ENCODE data around the gene TTC28. TPM values are rescaled to one million over a fixed set of nuclear protein-coding genes. Genes with fewer than 3 reads are reported as not detected.

Gene TTC28
- total RNA-seq, 1 donor from 2014 or later, result 46.2 TPM

- H3F3A ChIP-seq (ENCODE audit: low read depth), result peaks cover 31% of the 10 kb centered on the region
- H4K20me1 ChIP-seq (ENCODE audit: low read depth), result peaks cover 20% of the 10 kb centered on the region
- H3K9me3 ChIP-seq (ENCODE audit: low read depth), result no peaks in the 10 kb centered on the region
- no peaks in the 10 kb centered on the region for H3K36me3 ChIP-seq
- Mint-ChIP-seq H3K9me3 (no peaks in the 10 kb centered on the region), H3K36me3 (peaks cover 4% of the 10 kb centered on the region), H3K27me3 (ENCODE audit: insufficient read depth, low read depth) (peaks cover 26% of the 10 kb centered on the region), H3K4me3 (peak overlapping the region; percentile 30), H3K27ac (peak overlapping the region; percentile 95), H3K4me1 (peaks cover 78% of the 10 kb centered on the region)
- no peak overlapping the region for H3K9ac ChIP-seq
- TF ChIP-seq EZH2phosphoT487 (IDR thresholded peaks at IDR 0.05) (no peak), CTCF (IDR thresholded peaks at IDR 0.05) (no peak), EZH2 (IDR thresholded peaks at IDR 0.05) (no peak)
- peak overlapping the region; percentile 14 for H3K4me2 ChIP-seq
- no peak overlapping the region for H3K27ac ChIP-seq
- no peak overlapping the region for H2AFZ ChIP-seq (replicated peaks)
- peak; percentile 57 for DNase-seq (ENCODE audit: low spot score)
- no peaks in the 10 kb centered on the region for H3K79me2 ChIP-seq (ENCODE audit: low read depth)
- peaks cover 48% of the 10 kb centered on the region for H3K4me1 ChIP-seq
- no peaks in the 10 kb centered on the region for H3K27me3 ChIP-seq
- H3K4me3 ChIP-seq, result no peak overlapping the region
These were observed 663.7 kb downstream of the TTC28 start for GRCh38 chr22:28015676-28016601.

DNA sequence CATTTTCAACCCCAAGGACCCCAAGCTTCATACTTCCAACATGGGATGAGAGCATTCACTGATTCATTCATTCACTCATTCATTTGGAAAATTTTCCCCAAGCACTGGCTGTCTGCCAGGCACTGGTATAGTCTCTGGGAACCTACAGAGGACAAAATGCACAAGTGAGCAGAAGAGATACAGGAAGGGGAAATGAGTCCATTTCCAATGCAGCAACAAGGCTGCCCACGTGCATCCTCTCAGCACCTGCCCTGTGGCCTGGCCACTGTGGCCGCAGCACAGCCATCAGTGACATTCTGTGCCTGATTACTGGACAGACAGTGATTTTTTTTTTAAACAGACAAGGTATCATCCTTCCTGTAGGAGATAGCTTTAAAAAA lies 664.6 kb downstream of the TTC28 start:
- Histone ChIP-seq H3K4me2 (peak overlapping the region; percentile 65), H4K20me1 (ENCODE audit: low read depth) (peaks cover 12% of the 10 kb centered on the region), H3K4me1 (peaks cover 40% of the 10 kb centered on the region), H3K79me2 (ENCODE audit: low read depth) (no peaks in the 10 kb centered on the region), H2AFZ (replicated peaks) (no peak overlapping the region), H3K27me3 (no peaks in the 10 kb centered on the region), H3K27ac (peak overlapping the region; percentile 71), H3K9me3 (ENCODE audit: low read depth) (no peaks in the 10 kb centered on the region), H3F3A (ENCODE audit: low read depth) (peaks cover 22% of the 10 kb centered on the region), H3K4me3 (no peak overlapping the region), H3K9ac (no peak overlapping the region), H3K36me3 (no peaks in the 10 kb centered on the region)
- Mint-ChIP-seq H3K36me3 (peaks cover 4% of the 10 kb centered on the region), H3K27me3 (ENCODE audit: insufficient read depth, low read depth) (peaks cover 24% of the 10 kb centered on the region), H3K27ac (peak overlapping the region; percentile 46), H3K4me1 (peaks cover 69% of the 10 kb centered on the region), H3K9me3 (no peaks in the 10 kb centered on the region), H3K4me3 (peak overlapping the region; percentile 21)
- DNase-seq (ENCODE audit: low spot score), result no peak
- no peak for TF ChIP-seq EZH2 (IDR thresholded peaks at IDR 0.05)
- no peak for TF ChIP-seq CTCF (IDR thresholded peaks at IDR 0.05)
- TF ChIP-seq EZH2phosphoT487 (IDR thresholded peaks at IDR 0.05), result no peak

- Histone ChIP-seq H3K79me2 (ENCODE audit: low read depth) (no peaks in the 10 kb centered on the region), H3K27me3 (no peaks in the 10 kb centered on the region), H3K27ac (peak overlapping the region; percentile 71), H3K4me3 (no peak overlapping the region), H3K9me3 (ENCODE audit: low read depth) (no peaks in the 10 kb centered on the region), H3K9ac (no peak overlapping the region), H2AFZ (replicated peaks) (no peak overlapping the region), H3K4me2 (peak overlapping the region; percentile 65), H3F3A (ENCODE audit: low read depth) (peaks cover 22% of the 10 kb centered on the region), H3K4me1 (peaks cover 40% of the 10 kb centered on the region), H3K36me3 (no peaks in the 10 kb centered on the region), H4K20me1 (ENCODE audit: low read depth) (peaks cover 7% of the 10 kb centered on the region)
- TF ChIP-seq EZH2 (IDR thresholded peaks at IDR 0.05) (no peak), EZH2phosphoT487 (IDR thresholded peaks at IDR 0.05) (no peak), CTCF (IDR thresholded peaks at IDR 0.05) (no peak)
- Mint-ChIP-seq H3K27ac (peak overlapping the region; percentile 46), H3K4me3 (peak overlapping the region; percentile 35), H3K36me3 (peaks cover 4% of the 10 kb centered on the region), H3K4me1 (peaks cover 65% of the 10 kb centered on the region), H3K9me3 (no peaks in the 10 kb centered on the region), H3K27me3 (ENCODE audit: insufficient read depth, low read depth) (peaks cover 24% of the 10 kb centered on the region)
- peak; percentile 83 for DNase-seq (ENCODE audit: low spot score)
These were observed 665.2 kb downstream of the TTC28 start for GRCh38 chr22:28014211-28015045.
